ENCODE data around the gene PRR33.

- TF ChIP-seq CTCF (IDR thresholded peaks at IDR 0.05) = no peak
- TF ChIP-seq POLR2A (IDR thresholded peaks at IDR 0.05; ENCODE audit: low read depth) = no peak
- TF ChIP-seq EP300 (IDR thresholded peaks at IDR 0.05) = no peak
- TF ChIP-seq POLR2AphosphoS5 (IDR thresholded peaks at IDR 0.05) = no peak
These were observed 43.6 kb downstream of the PRR33 start for GRCh38 chr11:1847926-1848639.

Data from esophagus muscularis mucosa (tissue), 4 donors.